ENCODE data around the gene NEMF.

GRCh38 chr14:49816844-49817243, 35.7 kb downstream of the NEMF start:
- TF ChIP-seq EP300 (IDR thresholded peaks at IDR 0.05; ENCODE audit: low read depth) (no peak), CTCF (IDR thresholded peaks at IDR 0.05) (no peak), POLR2AphosphoS5 (IDR thresholded peaks at IDR 0.05) (no peak), POLR2A (IDR thresholded peaks at IDR 0.05) (no peak)
